Stimulated activated CD4-positive, alpha-beta T cell treated with anti-CD3 and anti-CD28 coated beads, Interleukin-4, amount 100 ng/mL, for 24 hours (primary cell): ENCODE measurements around the gene TIAM2.

Experiments
- DNase-seq: peaks from one replicate; pipeline ENCODE4 v3.0.0-alpha.2; 2020

Gene TIAM2

DNA sequence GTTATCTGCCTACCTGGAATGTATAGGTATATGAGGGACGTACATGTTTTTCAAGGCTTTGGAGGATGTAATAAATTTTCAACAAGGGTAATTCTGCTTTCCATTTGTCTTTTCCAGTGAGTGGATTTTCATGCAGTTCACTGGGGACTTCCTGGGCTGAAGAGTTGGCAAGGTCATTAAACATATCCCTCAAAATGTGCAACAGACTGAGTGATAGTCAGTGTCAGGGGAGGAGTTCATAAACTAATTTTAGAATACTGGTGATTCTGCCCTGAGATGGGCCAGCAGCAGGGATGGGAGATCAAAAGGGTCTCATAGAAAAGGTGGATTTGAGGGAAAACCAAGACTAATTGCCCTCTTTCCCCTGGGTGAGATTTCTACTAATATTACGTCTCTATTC lies 146.4 kb downstream of the TIAM2 start:
- no peak for DNase-seq

DNA sequence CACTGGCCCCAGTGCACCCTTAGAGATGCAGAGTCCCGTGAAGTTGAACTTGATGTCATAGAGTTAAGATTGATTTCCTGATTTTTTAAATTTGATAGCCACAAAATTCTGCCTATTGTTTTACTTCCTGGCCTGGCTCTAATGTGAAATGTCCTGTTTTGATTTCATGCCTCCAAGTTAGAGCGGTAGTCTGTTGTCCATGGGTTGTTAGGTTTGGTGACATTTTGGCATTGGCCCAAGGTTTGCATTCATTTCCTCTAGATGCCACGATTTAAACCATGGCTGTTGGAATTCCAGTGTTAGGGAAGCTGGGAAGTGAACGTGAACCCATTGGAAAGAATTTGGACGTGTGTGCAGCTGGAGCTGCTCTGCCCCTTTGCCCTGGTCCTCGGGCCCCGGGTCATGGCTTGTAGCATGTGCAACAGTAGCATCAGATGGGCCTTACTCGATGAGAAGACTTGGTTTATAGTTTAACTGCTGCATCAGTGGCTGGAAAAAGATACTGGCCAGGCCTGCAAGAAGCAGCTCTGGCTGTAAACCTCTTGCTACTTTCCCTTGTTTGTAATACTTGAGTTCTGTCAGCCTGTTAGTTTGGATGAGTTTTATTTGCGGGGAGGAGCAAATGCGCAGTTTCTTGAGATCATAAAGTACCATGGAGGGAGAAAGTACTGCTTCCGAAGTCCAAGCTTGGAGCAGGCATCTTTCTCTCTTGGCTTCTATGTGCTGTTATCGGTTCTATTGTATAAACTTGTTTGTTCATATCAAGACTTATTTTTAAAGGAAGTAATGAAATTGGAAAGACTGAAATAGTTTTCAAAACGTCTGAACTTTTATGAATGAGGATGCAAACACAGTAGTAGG lies 147.3 kb downstream of the TIAM2 start:
- DNase-seq, result no peak

DNA sequence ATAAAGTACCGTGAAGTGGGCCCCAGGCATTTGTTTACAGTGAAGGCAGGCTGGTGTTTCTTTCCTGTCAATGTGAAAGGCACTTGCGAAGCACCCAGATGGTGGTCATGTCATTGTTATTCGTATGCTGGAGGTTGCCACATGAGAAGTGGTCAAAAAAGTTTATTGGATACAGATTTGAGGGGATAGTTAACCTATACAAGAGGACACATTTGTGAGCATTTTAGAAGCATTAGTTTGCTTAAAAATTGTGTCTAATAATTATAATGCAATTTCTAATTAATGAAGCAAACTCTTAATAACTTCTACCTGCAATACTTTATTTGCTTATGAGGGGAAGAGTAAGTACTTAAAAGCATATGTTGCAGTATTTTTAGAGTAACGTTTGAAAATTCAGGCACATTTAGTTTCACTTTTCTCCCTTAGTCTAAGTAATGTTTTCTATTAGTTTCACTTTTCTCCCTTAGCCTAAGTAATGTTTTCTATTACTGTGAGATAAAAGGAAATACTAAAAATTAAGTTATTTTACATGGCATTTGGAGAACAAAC lies 148.0 kb downstream of the TIAM2 start:
- DNase-seq, result no peak

DNA sequence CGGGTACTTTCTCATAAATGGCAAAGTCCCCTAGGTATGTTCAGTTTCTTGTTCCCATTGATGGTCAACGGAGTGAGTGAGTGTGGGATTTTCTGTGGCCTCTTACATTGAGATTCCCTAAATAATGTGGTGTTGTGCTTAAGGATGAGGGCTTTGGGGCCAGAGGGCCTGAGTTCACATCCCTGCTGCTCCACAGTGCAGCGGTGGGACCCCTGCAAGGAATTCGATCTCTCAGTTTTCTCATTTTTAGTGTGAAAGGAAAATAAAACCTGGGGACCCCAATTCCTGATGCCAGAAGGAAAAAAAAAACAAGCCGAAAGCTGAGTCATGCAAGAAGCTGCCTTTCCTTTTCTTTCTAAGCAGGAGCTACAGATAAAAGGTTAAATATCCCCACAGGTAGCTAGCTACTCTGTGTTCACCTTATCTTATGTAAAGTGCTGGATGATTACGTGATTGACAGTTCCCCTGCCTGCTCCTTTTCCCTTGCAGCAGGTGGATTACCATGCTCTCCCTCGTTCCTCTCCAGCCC lies 148.5 kb downstream of the TIAM2 start:
- no peak for DNase-seq

DNA sequence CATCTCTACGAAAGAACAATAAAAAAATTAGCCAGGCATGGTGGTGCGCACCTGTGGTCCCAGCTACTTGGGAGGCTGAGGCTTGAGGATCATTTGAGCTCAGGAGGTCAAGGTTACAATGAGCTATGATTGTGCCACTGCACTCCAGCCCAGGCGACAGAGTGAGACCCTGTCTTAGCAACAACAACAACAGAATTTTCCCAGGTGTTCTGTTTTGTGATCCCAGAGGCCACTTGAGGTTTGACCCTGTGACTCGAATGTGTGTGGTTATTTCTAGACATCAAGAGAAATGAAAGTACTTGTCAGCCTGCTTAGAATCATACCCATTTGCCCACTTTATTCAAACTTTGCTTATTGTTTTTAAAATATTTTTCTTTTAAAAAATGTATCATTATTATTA lies 151.1 kb downstream of the TIAM2 start:
- DNase-seq, result no peak

DNA sequence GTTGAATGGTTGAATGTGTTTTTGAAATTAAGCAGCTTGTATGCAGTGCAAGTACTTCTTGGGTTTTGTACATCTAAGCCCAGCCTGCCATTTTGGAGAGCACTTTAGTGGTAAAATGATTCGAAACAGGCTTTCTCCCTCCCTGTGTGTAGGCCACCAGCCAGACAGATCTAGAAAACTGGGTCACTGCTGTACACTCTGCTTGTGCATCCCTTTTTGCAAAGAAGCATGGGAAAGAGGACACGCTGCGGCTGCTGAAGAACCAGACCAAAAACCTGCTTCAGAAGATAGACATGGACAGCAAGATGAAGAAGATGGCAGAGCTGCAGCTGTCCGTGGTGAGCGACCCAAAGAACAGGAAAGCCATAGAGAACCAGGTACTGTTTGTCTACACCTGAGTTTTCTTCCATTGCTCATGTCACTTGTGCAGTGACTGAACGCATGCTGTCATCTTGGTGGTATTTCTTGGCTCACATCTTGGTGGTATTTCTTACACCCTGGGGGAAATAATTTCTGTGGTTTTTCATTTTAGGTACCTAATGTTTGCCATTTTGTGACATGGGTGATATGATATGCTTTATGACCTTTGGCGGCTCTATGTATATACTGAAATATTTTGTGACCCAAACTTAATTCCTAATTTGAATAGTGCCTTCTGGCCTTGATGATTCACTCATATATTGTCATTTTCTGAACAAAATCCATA lies 153.0 kb downstream of the TIAM2 start:
- DNase-seq, result no peak

DNA sequence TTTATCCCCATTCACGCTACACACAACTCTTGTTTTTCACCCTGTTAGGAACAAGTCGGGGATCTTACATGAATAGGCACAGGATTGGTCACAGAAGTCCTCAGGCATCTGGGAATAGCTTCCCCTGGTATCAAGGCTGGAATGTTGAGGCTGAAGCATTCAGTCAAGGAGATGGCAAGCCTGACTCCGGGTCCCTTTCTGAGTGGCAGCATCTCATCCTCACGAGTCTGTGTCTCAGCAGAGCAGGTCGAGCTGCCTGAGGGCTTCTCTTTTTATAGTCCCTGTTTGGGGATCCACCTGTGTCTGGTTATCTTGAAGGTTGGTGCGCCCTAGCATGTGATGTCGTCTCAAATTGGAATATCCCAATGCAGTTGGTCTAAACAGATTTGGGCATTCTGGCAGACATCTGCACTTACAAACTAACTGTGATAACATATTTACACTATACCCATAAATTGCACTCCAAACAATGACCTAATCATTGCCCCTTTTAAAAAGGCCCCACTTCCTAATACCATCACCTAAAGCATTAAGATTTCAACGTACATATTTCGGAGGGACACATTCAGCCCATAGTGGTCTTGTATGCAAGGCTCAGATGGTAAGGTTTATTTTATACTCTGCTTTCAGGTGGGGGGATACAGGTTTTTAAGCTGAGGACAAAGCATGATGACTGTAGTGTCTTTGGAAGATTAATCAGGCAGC lies 156.0 kb downstream of the TIAM2 start:
- DNase-seq, result no peak

DNA sequence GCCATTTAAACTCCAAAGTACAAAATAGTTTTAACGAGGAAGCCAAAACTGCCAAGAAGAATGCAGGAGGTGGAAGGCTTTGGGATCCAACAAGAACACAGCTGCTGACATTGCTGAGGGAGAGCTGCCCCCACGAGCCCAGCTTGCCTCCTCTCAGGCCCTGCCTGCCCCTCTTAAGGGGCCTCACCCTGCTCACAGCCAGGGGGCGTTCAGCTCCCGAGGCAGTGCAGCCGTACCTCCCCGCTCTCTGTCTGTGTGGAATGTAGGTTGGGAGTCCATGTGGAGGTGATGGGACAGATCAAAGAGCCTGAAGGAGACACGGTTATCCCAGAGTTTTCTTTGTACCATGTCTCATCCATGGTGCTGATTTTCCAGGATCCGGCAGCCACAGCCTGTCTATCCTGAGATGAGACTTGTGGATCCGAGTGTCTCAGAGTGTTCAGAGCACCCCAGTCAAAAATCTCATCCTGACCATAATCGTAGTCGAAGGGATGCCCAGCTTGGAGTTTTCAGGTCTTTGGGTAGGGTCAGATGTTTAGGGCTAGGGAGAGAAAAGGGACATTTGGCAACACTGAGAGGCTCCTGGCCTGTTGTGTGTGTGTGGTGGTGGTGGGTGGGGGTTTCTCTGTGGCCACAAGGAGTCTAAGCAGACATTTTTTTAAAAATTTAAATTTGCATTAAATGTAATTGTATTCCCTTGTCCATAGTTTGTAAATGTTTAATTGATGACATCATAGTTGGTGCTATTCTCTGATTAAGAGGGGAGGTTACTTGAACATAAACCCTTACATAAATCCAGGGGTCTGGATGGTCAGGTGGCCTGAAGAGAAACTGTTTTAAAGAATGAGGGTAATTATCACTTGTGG lies 157.3 kb downstream of the TIAM2 start:
- no peak for DNase-seq

DNA sequence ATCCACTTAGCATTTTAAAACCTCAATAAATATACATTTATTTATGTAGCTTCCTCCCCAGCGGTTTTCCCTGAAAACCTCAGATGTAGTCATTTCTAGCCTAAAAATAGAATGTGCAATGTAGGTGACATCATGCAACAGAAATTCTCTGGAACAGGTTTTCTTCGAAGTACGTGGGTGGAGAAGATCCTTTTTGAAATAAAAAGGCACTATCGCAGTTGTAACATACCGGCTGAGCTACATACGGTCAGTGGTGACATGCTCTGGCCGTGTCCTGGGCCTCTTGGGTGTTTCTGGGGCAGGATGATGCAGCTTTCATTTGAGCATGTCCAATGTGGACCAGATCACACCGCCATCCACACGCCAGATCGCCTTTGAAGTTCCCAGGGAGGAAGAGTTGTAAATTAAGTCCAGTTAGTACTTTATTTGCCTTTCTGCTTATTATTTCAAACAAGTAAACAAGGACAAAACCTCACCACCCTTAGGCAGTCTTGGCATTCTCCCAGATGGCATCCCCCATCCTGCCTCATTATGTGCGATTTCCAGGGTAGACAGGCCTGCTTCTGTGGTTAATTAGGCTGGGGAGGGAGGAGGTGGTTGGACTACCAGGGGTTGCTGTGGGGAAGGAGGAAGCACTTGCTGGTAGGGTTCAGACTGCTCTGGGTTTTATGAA lies 159.2 kb downstream of the TIAM2 start:
- DNase-seq, result peak; percentile 47

DNA sequence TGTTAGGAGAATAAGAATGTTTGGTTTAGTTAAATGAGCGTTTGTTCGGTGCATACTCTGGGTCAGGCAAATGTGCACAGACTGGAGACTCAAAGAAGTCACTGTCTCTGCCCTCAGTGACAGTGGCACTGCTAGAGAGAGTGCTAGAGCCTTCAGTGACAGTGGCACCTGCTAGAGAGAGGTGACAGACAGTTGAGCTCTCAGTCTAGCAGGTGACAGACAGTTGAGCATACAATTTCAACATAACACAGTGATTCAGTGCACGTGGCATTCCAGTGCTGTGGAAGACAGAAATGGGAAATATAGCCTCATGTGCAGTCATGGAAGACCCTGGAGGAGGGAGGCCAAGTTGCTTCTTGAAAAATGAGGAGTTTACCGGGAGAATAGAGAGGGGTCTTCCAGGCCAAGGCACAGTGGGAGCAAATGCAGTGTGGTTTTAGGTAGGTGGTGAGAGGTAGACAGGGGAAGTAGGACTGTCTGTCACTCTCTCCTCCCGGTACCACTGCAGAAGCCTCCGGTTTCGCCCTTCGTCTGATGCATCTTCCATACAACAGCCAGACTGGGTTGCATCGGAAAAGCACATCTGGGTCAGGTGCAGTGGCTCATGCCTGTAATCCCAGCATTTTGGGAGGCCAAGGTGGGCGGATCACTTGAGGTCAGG lies 160.8 kb downstream of the TIAM2 start:
- DNase-seq, result peak; percentile 37

DNA sequence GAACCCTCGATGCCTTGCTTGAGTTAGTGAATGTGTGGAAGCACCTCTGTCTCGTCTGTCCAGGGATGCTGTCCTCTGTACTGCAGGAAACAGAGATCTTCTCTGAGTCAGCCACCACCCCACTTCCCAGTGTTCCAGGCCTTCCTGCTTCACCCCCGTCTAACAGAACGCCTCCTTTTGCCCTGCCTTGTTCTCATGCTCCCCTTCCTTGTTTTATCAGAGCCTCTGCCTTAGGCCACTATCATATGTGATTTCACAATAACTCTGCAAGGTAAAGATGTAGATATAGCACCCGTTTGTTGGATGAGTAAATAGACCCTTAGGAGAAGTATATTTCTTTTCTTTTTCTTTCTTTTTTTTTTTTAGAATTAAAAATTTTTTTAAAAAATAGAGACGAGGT lies 162.0 kb downstream of the TIAM2 start:
- DNase-seq, result no peak

DNA sequence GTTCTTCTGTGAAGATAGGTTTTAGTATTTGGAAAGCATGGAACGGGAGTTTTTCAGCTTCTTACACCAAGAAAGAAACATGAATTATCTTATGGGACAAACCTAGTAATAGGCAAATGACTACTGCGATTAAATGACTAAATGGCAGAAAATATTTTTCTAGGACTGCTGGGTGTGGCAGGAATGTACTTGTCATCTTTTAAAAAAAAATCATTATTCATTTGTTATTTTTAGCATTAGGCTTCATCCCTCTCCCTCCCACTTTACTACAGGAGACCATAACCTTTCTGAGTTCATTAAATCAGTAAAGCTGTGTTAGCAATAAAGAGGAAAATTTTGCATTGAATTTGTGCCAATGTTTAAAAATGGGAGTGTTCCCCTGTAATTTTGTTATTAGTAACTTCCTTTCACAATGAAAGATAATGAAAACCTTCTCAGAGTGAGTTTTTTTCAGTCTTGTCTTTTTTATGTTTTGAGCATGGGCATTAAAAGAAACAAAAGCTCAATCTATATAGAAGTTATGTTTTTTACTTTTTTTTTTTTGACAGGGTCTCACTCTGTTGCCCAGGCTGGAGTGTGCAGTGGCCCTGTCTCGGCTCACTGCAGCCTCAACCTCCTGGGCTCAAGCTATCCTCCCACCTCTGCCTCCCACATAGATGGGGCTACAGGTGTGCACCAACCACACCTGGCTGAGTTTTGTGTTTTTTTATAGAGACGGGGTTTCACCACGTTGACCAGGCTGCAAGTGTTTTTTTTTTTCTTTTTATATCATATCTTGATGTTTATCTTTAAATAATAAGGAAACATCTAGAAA lies 163.1 kb downstream of the TIAM2 start:
- DNase-seq, result no peak

DNA sequence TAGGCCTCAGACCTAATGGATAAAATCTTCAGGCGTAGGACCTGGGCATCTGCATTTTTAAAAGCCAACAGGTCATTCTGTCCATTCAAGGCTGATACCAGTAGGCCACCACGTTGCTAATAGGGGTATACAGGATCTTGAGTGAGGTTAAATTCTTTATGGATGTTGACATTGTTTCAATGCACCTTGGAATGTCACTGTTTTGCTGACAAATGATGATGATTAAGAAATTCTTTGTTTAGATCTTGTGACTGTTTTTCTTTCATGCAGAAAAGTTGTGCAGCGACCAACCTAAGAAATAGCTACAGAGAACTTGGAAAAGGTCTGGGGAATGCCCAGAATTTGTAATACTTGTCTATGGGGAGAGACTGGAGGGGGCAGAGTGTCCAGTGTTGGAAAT lies 167.6 kb downstream of the TIAM2 start:
- no peak for DNase-seq

DNA sequence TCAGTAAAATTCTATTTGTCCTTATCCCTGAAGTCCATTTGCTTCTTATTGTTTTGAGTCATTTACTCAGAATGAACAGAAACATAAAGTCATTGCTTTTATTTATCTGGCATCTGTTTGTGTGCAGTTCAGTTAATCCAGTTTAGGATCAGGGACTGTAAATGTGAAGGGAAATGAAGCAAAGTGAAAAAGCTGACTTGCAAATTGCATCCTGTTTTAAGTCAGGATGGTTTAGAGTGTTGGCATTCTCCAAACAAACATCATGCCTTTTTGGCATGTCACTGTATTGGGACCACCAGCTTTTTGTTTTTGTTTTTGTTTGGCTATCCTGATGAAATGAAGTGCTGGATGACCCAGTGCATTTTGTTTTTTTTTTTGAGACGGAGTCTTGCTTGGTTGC lies 168.5 kb downstream of the TIAM2 start:
- DNase-seq, result no peak

DNA sequence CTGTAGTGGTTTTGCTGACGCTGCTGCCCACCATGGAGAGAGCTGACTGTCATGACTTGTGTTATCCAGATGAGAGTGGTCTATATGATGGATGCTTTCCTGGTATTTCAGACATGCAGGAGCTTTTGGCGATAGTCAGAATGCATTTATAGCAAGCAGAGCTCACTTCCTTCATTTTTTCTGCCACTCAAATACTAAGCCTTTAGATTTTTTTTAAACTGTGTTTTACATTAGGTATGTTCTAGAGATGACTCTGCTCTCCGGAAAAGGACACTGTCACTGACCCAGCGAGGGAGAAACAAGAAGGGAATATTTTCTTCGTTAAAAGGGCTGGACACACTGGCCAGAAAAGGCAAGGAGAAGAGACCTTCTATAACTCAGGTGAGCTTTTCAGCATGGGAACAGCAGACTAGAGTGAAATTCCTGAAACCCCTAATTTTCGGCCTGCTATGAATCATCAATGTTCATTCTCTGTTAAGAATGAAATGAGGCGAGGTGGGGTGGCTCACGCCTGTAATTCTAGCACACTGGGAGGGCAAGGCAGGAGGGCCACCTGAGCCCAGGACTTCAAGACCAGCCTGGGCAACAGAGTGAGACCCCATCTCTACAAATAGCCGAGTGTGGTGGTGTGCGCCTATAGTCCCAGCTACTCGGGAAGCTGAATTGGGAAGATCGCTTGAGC lies 170.1 kb downstream of the TIAM2 start:
- DNase-seq, result no peak

DNA sequence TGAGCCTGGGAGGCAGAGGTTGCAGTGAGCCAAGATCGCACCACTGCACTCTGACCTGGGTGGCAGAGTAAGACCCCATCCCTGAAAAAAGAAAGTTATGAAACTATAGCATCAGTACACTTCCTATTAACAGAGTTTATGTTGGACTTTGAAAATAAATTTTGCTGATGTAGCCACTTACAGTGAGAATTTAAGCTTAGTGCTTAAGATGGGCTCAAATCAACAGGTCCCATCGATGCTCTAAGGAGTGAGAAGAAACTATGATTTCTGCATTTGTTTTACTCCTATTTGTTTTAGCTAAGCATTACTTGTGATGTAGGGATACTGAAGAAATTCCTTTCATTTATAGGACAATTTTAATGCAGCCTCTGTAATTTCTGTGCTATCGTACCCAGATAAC lies 175.4 kb downstream of the TIAM2 start:
- DNase-seq, result no peak

DNA sequence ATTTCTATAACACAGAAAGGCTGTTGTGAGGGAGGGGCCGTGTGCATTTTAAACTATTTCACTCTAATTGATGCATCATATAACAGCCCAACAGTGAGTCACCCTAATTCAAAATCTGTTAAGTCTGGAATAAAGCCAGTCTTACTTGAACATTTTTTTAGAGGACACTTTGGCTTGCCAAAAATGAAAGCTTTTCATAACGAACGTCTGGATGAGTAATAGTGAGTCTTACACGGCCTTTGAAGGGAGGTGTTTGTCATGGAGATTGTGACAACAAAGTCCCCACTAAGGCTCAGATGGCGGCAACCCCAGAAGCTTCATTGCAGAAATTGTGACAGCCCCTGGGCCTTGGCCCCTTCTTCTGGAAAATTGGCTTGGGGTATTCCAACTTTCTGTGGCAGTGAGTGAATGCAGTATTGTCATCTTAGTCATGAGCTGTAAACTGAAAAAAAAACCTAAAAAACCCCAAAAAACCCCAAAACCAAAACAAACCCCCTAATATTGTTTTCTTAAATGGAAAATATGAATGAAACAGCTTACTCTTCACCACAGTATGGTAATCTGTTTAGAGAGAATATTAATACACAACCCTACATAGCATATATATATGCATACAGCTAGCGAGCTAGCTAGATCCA lies 176.1 kb downstream of the TIAM2 start:
- DNase-seq, result peak; percentile 93

DNA sequence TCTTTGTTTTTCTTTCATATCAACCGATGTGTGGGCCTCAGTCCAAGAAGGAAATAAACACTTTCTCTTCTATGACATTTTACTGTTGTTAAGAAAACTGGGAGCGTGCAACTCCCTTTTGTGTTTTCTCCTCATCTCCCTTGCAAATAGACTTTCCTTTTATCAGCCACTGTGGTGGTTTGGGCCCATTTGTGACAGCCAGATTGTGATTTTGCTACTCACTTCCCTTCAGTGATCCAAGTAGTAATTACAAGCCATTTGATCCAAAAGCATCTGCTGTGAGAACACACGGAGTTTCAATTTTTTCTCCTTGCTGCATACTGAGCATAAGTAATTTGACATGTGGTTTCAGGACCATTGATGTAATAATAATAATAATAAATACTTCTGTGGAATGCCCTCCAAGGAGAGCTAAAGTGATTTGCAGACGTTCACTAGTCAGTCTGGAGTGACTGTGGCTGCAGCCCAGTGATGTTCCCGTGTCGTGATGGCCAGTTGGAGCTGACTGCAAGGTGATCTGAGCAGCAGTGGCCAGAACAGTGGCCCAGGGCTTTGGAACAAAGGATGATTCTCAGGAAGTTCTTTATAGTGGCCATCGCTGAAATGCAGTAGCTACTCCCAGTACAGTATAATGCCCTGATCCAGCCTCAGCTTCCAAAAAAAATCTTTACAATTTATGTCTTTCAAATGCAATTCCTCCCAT lies 176.8 kb downstream of the TIAM2 start:
- DNase-seq, result peak; percentile 25
